BE2C (cell line): ENCODE data around the gene TTC21A. TPM values are rescaled to one million over a fixed set of nuclear protein-coding genes. Genes with fewer than 3 reads are reported as not detected.
A peak's percentile ranks its signal among the peaks of the same experiment; 100 is the strongest.
"Not testable (repeated sequence)": the region's sequence is repeated elsewhere in the genome, so short reads cannot be mapped to it uniquely, and the experiment has no call there.

Experiments used
- DNase-seq: peaks from one replicate; pipeline ENCODE4 v3.0.0-alpha.2; 2020
- H3K27me3 ChIP-seq: fragments of 250-450 bp; sonication (Bioruptor Pico); 2 replicates; pipeline ENCODE4 v1.5.1; 2020; ENCODE audit warnings: mild to moderate bottlenecking
- H3K36me3 ChIP-seq: fragments of 250-450 bp; sonication (Bioruptor Pico); 2 replicates; pipeline ENCODE4 v1.5.1; 2020; ENCODE audit warnings: mild to moderate bottlenecking
- H3K4me1 ChIP-seq: fragments of 250-450 bp; sonication (Bioruptor Pico); 2 replicates; pipeline ENCODE4 v1.5.1; 2020
- H3K4me3 ChIP-seq: 2 replicates; pipeline ENCODE4 v1.5.1; 2011; ENCODE audit warnings: low read depth, low read length
- H3K9me3 ChIP-seq: fragments of 250-450 bp; sonication (Bioruptor Pico); 2 replicates; pipeline ENCODE4 v1.5.1; 2020
- CTCF ChIP-seq: IDR thresholded peaks from 2 replicates; pipeline ENCODE4 v1.5.1; 2012; ENCODE audit warnings: mild to moderate bottlenecking, low read depth, low read length
- polyA plus RNA-seq: library from polyadenylated mRNA; unstranded; fragments of >200 nt; gene quantifications from one replicate; pipeline ENCODE4 v1.2.1, GENCODE V29; 2012; ENCODE audit warnings: low read depth, missing spikeins; ENCODE audit not compliant: insufficient read length, insufficient read depth

TTC21A gene
- 4.8 TPM for polyA plus RNA-seq

- DNase-seq, result peak; percentile 73
- Histone ChIP-seq H3K9me3 (no peaks in the 10 kb centered on the region), H3K4me3 (peak within 1 kb of the TSS; percentile 79), H3K27me3 (no peaks in the 10 kb centered on the region), H3K36me3 (no peaks in the 10 kb centered on the region; the same call in 1 of the 2 replicates), H3K4me1 (no peaks in the 10 kb centered on the region)
- no peak for TF ChIP-seq CTCF
Observed at GRCh38 chr3:39107388-39108199, at the start of gene TTC21A, which contains the start of gene GORASP1. Gene TTC21A (plus strand): TSS chr3:39107680. CDS start chr3:39107838, 158 bp downstream. Gene GORASP1 (minus strand): TSS chr3:39107627. CDS start chr3:39107541, 86 bp downstream.

GRCh38 chr3:39061228-39061627 is 46.3 kb upstream of the TTC21A start:
- not testable (repeated sequence) for H3K4me1 ChIP-seq, H3K36me3 ChIP-seq, H3K9me3 ChIP-seq, DNase-seq, H3K4me3 ChIP-seq, H3K27me3 ChIP-seq

GRCh38 chr3:39062180-39062579 is 45.3 kb upstream of the TTC21A start:
- Histone ChIP-seq H3K4me3 (no peak overlapping the region), H3K36me3 (no peaks in the 10 kb centered on the region), H3K4me1 (no peaks in the 10 kb centered on the region), H3K9me3 (no peaks in the 10 kb centered on the region), H3K27me3 (no peaks in the 10 kb centered on the region)
- no peak for TF ChIP-seq CTCF
- no peak for DNase-seq

- H3K36me3 ChIP-seq, result no peaks in the 10 kb centered on the region
- H3K4me1 ChIP-seq, result no peaks in the 10 kb centered on the region
- H3K4me3 ChIP-seq, result no peak overlapping the region
- no peaks in the 10 kb centered on the region for H3K27me3 ChIP-seq
- no peak for TF ChIP-seq CTCF
- DNase-seq, result no peak
- H3K9me3 ChIP-seq, result no peaks in the 10 kb centered on the region
Observed at GRCh38 chr3:39063143-39063542, 44.3 kb upstream of the TTC21A start.

- TF ChIP-seq CTCF, result no peak
- Histone ChIP-seq H3K36me3 (no peaks in the 10 kb centered on the region), H3K4me3 (no peak overlapping the region), H3K9me3 (no peaks in the 10 kb centered on the region), H3K4me1 (no peaks in the 10 kb centered on the region), H3K27me3 (no peaks in the 10 kb centered on the region)
- no peak for DNase-seq
Observed at GRCh38 chr3:39064646-39065045, 42.8 kb upstream of the TTC21A start.

GRCh38 chr3:39065197-39065596 is 42.3 kb upstream of the TTC21A start:
- Histone ChIP-seq H3K36me3 (no peaks in the 10 kb centered on the region), H3K4me3 (no peak overlapping the region), H3K9me3 (no peaks in the 10 kb centered on the region), H3K4me1 (no peaks in the 10 kb centered on the region), H3K27me3 (no peaks in the 10 kb centered on the region)
- peak; percentile 10 for DNase-seq
- peak; percentile 50 for TF ChIP-seq CTCF
